Retinal pigment epithelial cell (primary cell): Measurements from ENCODE around the gene ABHD17C.

ENCODE experiments used
- DNase-seq: peaks from one replicate; pipeline ENCODE4 v3.0.0-alpha.2; 2010; ENCODE audit warnings: low read depth
- H3K4me3 ChIP-seq: 2 replicates; pipeline ENCODE4 v1.5.1; 2011; ENCODE audit warnings: mild to moderate bottlenecking, low read length, control low read depth, moderate library complexity
- CTCF ChIP-seq: conservative IDR thresholded peaks from 2 replicates; pipeline ENCODE4 v1.5.1; 2011; ENCODE audit warnings: low read depth, low read length, control low read depth, inconsistent platforms

Gene ABHD17C

GRCh38 chr15:80697075-80697685 is 2.1 kb downstream of the ABHD17C start:
- no peak for TF ChIP-seq CTCF
- H3K4me3 ChIP-seq: no peak overlapping the region
- DNase-seq: no peak

- no peak overlapping the region for H3K4me3 ChIP-seq
- TF ChIP-seq CTCF: no peak
- DNase-seq: no peak
Observed at GRCh38 chr15:80698676-80699075, 3.6 kb downstream of the ABHD17C start.

- H3K4me3 ChIP-seq: no peak overlapping the region
- no peak for TF ChIP-seq CTCF
- DNase-seq: no peak
Observed at GRCh38 chr15:80699981-80700380, 4.9 kb downstream of the ABHD17C start.

- no peak for DNase-seq
- TF ChIP-seq CTCF: no peak
- no peak overlapping the region for H3K4me3 ChIP-seq
Observed at GRCh38 chr15:80701676-80702311, 6.7 kb downstream of the ABHD17C start.

GRCh38 chr15:80703081-80703480 is 8.0 kb downstream of the ABHD17C start:
- DNase-seq: no peak
- no peak for TF ChIP-seq CTCF
- no peak overlapping the region for H3K4me3 ChIP-seq

- TF ChIP-seq CTCF: no peak
- no peak for DNase-seq
- H3K4me3 ChIP-seq: no peak overlapping the region
Observed at GRCh38 chr15:80703965-80704364, 8.9 kb downstream of the ABHD17C start.

GRCh38 chr15:80706161-80706560 is 11.1 kb downstream of the ABHD17C start:
- DNase-seq: no peak
- H3K4me3 ChIP-seq: no peak overlapping the region
- no peak for TF ChIP-seq CTCF
